Thymus (tissue), 11 donors: ENCODE measurements around the gene PAPOLA. TPM values are rescaled to one million over a fixed set of nuclear protein-coding genes. Genes with fewer than 3 reads are reported as not detected.
"Not testable (repeated sequence)": the region's sequence is repeated elsewhere in the genome, so short reads cannot be mapped to it uniquely, and the experiment has no call there.

ENCODE experiments used
- DNase-seq, 9 donors: peaks; one replicate each; pipeline ENCODE4 v3.0.0-alpha.2; 2013; ENCODE audit warnings: low spot score in 9 of 9, low read depth in 6 of 9, missing footprints in 1 of 9
- H3K27ac ChIP-seq, 2 donors: one replicate each; pipeline ENCODE4 v1.5.1; 2013; ENCODE audit warnings: control low read depth in 1 of 2, low read depth in 1 of 2, low read length in 1 of 2, mild to moderate bottlenecking in 1 of 2, moderate library complexity in 1 of 2
- H3K27me3 ChIP-seq, 2 donors: one replicate each; pipeline ENCODE4 v1.5.1; 2013; ENCODE audit warnings: low read length in 1 of 2; ENCODE audit not compliant: control insufficient read depth in 2 of 2, insufficient read depth in 1 of 2
- H3K36me3 ChIP-seq, 2 donors: one replicate each; pipeline ENCODE4 v1.5.1; 2013; ENCODE audit warnings: low read length in 1 of 2, mild to moderate bottlenecking in 1 of 2, moderate library complexity in 1 of 2; ENCODE audit not compliant: control insufficient read depth in 2 of 2, insufficient read depth in 2 of 2
- H3K4me1 ChIP-seq, 2 donors: one replicate each; pipeline ENCODE4 v1.5.1; 2013; ENCODE audit warnings: low read length in 2 of 2; ENCODE audit not compliant: control insufficient read depth in 2 of 2, insufficient read depth in 2 of 2
- H3K4me3 ChIP-seq, 2 donors: one replicate each; pipeline ENCODE4 v1.5.1; 2013; ENCODE audit warnings: low read length in 2 of 2, control low read depth in 1 of 2, mild to moderate bottlenecking in 1 of 2
- H3K9me3 ChIP-seq, 2 donors: one replicate each; pipeline ENCODE4 v1.5.1; 2013; ENCODE audit warnings: low read length in 1 of 2, mild to moderate bottlenecking in 1 of 2; ENCODE audit not compliant: control insufficient read depth in 2 of 2, insufficient read depth in 1 of 2
- WGBS: extraction: QIAGEN DNeasy Blood & Tissue Kit; methylation state at CpG from one replicate; pipeline ENCODE4 v1.1.7; 2013; 5-methylcytosine and 5-hydroxymethylcytosine counted together
- polyA plus RNA-seq: library from polyadenylated mRNA; stranded (reverse); fragments of 200-250 nt; gene quantifications from one replicate; pipeline ENCODE4 v1.2.3, GENCODE V29; 2013
- total RNA-seq: library from RNA; stranded (reverse); fragments of 120-200 nt; gene quantifications from one replicate; pipeline ENCODE4 v1.2.4, GENCODE V29; 2013
- donor health status: healthy.

The PAPOLA gene
- total and polyA plus RNA-seq, 2 donors = 99.9 to 108 TPM

DNA sequence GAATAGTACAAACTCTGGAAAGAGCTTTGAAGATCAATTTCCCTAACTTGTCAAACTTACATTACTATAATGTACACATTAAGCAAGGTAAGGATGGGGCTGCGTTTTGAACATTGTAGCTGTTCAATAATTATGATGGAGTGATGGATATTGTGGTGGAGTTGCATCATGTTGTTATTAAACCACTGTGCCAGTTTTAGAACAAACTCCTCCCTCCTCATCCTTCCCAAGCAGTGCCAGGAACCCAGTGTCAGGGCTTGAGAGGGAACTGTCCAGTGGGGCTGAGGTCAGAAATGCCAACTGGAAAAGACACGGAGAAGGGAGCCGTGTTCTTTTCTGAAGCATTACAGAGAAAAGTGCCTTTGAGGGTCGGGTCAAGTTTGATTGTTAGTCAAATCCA, 31.9 kb upstream of the PAPOLA start:
- H3K9me3 ChIP-seq = no peaks in the 10 kb centered on the region
- H3K4me3 ChIP-seq = no peak overlapping the region
- no peaks in the 10 kb centered on the region for H3K4me1 ChIP-seq
- WGBS = 83% methylated on average over 4 of the region's 4 CpGs
- no peak for DNase-seq
- no peaks in the 10 kb centered on the region for H3K27me3 ChIP-seq
- no peak overlapping the region for H3K27ac ChIP-seq
- H3K36me3 ChIP-seq = no peaks in the 10 kb centered on the region

DNA sequence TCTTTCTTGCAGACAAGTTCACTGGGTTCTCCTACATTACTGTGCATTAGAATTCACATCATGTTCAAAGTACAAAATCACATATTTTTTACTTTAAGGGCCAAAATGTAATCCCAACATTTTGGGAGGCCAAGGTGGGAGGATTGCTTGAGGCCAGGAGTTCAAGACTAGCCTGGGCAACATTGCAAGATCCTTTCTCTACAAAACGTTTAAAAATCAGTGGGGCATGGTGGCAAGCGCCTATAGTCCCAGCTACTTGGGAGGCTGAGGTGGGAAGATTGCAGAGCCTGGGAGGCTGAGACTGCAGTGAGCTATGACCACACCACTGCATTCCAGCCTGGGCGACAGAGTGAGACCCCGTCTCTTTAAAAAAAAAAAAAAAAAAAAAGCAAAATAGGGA, 31.2 kb upstream of the PAPOLA start:
- not testable (repeated sequence) for DNase-seq, H3K27me3 ChIP-seq, H3K4me1 ChIP-seq, H3K9me3 ChIP-seq, H3K27ac ChIP-seq, H3K4me3 ChIP-seq, H3K36me3 ChIP-seq
- 95% methylated on average over 4 of the region's 4 CpGs for WGBS

DNA sequence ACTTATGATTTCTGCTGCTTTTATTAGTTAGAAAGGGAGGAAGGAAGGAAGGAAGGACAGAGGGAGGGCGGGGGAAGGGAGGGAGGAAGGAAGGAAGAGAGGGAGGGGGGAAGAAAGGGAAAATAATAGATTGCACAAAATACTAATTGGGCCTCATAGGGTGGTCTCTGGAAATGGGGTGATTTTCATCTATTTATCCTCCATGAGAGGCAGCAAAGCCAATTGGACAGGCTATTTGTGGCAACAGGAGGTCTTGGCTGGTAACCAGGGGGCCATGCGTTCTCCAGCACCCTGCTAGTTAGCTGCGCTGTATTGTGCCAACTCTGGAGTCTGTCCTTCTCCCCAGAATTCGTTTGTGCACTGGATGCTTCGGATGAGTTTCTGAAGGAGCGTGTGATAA, 24.1 kb upstream of the PAPOLA start:
- no peak for DNase-seq
- Histone ChIP-seq H3K9me3 (no peaks in the 10 kb centered on the region), H3K4me3 (no peak overlapping the region), H3K36me3 (no peaks in the 10 kb centered on the region), H3K27ac (no peak overlapping the region), H3K4me1 (no peaks in the 10 kb centered on the region), H3K27me3 (peaks cover 0 to 6% of the 10 kb centered on the region in 2 donors)
- 93% methylated on average over 6 of the region's 6 CpGs for WGBS

DNA sequence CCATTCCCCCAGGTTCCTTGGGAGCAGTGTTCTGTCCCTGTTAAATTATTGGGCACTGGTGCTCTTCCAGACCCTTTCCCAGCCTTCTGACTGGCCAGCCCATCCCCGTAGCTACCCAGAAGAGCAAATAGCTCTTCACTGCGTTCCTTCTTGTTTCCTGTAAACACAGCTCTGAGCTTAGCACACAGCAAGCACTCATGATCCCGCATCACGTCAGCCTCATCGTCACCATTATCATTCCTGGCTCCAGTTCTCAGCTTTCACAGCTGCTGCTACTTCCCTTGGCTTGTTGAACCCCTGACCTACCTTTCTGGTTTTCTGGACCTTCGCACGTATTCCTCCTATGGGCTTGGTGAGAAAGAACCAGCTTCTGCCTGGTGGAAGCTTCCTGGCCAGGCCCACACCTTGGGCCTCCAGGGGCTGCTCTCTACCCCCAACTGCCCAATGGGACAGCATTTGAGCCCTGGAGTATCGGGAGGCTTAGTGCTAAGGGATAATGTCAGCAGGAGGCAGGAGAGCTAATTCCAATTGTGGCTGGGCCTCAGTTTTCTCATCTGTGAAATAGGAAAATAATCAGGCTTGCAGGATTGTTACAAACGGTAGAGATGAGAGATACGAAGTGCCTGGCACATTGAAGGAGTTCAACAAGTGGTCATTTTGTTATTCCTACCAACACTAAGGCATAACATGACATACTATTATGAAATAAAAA, 22.6 kb upstream of the PAPOLA start:
- Histone ChIP-seq H3K4me1 (no peaks in the 10 kb centered on the region), H3K27me3 (peaks cover 0 to 6% of the 10 kb centered on the region in 2 donors), H3K4me3 (no peak overlapping the region), H3K9me3 (no peaks in the 10 kb centered on the region), H3K36me3 (no peaks in the 10 kb centered on the region), H3K27ac (no peak overlapping the region)
- DNase-seq = no peak
- WGBS = 91% methylated on average over 10 of the region's 10 CpGs

DNA sequence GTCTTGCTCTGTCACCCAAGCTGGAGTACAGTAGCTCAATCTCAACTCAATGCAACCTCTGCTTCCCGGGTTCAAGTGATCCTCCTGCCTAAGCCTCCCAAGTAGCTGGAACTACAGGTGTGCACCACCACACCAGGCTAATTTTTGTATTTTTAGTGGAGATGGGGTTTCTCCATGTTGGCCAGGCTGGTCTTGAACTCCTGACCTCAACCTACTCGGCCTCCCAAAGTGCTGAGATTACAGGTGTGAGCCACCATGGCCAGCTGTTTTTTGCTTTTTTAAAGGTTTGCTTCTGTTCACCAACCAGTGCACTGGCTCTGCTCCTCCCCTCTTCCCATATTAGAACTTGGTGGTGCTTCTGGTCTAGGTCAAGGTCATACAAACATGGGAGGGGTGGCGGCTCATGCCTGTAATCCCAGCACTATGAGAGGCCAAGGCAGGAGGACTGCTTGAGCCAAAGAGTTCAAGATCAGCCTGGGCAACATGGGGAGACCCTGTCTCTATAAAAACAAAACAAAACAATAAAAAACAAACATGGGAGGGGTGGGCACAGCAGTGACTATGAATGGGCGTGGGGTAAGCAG, 20.4 kb upstream of the PAPOLA start:
- no peak for DNase-seq
- Histone ChIP-seq H3K9me3 (no peaks in the 10 kb centered on the region), H3K4me3 (no peak overlapping the region), H3K27ac (no peak overlapping the region), H3K36me3 (no peaks in the 10 kb centered on the region), H3K4me1 (no peaks in the 10 kb centered on the region), H3K27me3 (peaks cover 0 to 6% of the 10 kb centered on the region in 2 donors)
- 86% methylated on average over 4 of the region's 4 CpGs for WGBS

DNA sequence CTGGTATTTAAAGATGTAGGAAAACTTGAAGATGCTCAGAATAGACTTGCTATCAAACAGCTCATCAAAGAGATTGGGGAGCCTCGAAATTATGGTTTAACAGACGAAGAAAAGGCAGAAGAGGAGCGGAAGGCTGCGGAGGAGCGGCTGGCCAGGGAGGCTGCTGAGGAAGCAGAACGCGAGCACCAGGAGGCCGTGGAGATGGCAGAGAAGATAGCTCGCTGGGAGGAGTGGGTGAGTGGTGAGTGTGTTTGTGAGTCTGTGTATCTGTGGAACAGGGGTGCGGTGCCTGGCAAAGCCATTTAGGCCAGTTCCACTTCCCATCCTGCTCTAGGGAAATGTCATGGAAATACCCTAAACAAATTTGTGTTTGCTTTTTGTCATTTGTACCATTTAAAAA, 19.2 kb upstream of the PAPOLA start:
- Histone ChIP-seq H3K27ac (no peak overlapping the region), H3K27me3 (peaks cover 0 to 6% of the 10 kb centered on the region in 2 donors), H3K36me3 (no peaks in the 10 kb centered on the region), H3K9me3 (no peaks in the 10 kb centered on the region), H3K4me3 (no peak overlapping the region), H3K4me1 (no peaks in the 10 kb centered on the region)
- DNase-seq = no peak
- 93% methylated on average over 10 of the region's 10 CpGs for WGBS

DNA sequence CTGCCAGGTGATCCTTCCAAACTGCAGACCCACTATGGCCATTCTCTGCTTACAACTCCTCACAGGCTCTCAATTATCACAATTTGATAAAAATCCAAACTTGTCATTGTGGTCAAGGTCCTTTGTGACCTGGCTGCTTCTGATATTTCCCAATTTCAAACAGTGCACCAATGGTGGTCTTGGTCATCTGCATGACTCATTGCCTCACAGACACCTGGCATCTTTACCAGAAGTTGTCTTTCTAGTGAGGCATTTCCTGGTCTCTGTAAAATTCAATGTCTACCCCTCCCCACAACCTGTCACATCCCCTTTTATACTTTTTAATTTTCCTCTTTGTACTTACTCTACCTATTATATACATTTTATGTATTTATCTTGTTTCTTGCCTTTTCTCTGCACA, 17.8 kb upstream of the PAPOLA start:
- H3K4me3 ChIP-seq = no peak overlapping the region
- no peaks in the 10 kb centered on the region for H3K9me3 ChIP-seq
- H3K36me3 ChIP-seq = no peaks in the 10 kb centered on the region
- H3K27me3 ChIP-seq = peaks cover 0 to 5% of the 10 kb centered on the region in 2 donors
- DNase-seq = no peak
- no peaks in the 10 kb centered on the region for H3K4me1 ChIP-seq
- no peak overlapping the region for H3K27ac ChIP-seq

DNA sequence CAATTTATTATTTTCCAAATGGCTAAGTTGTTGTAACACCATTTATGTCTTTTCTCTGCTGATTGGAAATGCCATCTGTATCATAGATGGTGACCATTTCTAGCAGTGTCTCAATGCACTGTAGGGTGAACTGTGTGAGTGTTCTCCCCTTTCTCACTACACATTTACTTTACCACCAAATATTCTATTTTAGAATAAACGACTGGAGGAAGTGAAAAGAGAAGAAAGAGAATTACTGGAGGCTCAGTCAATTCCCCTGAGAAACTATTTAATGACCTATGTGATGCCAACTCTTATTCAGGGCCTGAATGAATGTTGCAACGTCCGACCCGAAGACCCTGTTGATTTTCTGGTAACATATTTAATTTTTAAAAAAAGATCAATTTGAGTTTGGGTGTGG, 15.5 kb upstream of the PAPOLA start:
- DNase-seq = no peak
- no peaks in the 10 kb centered on the region for H3K4me1 ChIP-seq
- H3K27ac ChIP-seq = no peak overlapping the region
- WGBS = 89% methylated on average over 4 of the region's 4 CpGs
- H3K9me3 ChIP-seq = no peaks in the 10 kb centered on the region
- H3K27me3 ChIP-seq = peaks cover 0 to 2% of the 10 kb centered on the region in 2 donors
- H3K4me3 ChIP-seq = no peak overlapping the region
- H3K36me3 ChIP-seq = no peaks in the 10 kb centered on the region

DNA sequence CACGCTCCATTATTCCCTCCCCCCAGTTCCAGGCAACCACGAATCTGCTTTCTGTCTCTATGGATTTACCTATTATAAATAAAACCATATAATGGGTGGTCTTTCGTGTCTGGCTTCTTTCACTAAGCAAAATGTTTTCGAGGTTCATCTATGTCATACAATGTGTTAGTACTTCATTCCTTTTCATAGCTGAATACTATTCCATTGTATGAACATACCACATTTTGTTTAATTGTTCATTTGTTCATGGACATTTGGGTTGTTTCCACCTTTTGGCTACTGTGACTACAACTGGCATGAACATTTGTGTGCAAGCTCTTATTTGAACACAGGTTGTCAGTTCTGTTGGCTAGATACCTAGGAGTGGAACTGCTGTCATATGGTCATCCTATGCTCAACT, 12.9 kb upstream of the PAPOLA start:
- H3K27ac ChIP-seq = no peak overlapping the region
- no peak for DNase-seq
- H3K27me3 ChIP-seq = no peaks in the 10 kb centered on the region
- no peaks in the 10 kb centered on the region for H3K4me1 ChIP-seq
- no peak overlapping the region for H3K4me3 ChIP-seq
- no peaks in the 10 kb centered on the region for H3K9me3 ChIP-seq
- WGBS = 96% methylated on average over 4 of the region's 4 CpGs
- no peaks in the 10 kb centered on the region for H3K36me3 ChIP-seq
